Stimulated activated CD8-positive, alpha-beta memory T cell treated with anti-CD3 and anti-CD28 coated beads, Interleukin-2, amount 100 ng/mL, for 1 hour (primary cell): ENCODE data around the gene GLI2.

Experiments used
- DNase-seq, 2 donors: peaks; one replicate each; pipeline ENCODE4 v3.0.0-alpha.2; 2020; ENCODE audit warnings: low read depth in 2 of 2

GLI2 gene

DNA sequence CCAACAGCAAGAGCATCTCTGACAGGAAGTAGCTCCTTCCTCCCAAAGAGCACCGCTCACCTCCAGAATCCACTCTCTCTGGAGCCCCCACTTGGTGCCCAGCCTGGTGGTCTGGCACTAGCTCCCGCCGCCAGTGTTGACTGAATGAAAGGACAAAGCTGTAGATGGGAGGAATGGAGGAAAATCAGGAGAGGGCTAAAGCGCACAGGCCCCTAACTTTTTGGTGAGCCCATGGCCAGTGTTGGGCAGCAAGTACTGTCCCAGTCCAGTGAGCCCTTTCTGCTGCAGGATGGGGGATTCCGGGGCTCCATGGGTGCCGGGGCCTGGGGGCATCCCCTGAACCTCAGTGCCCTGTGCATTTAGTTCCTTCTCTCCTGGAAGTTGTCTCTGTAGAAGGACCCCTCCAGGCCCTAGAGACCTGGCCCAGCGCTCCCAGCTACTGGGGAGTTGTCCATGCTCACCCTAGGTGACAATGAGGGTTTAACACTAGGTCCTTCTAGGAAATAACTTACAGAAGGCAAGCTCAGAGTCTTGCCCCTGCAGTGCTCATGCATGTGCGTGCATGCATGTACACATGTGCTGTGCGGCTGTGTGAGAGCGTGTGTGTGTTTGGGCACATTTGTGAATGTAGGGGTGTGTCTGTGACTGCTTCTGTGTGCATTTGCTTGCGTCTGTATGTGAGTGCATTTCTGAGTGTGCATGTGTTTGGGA is 33.6 kb downstream of the GLI2 start:
- no peak for DNase-seq

DNA sequence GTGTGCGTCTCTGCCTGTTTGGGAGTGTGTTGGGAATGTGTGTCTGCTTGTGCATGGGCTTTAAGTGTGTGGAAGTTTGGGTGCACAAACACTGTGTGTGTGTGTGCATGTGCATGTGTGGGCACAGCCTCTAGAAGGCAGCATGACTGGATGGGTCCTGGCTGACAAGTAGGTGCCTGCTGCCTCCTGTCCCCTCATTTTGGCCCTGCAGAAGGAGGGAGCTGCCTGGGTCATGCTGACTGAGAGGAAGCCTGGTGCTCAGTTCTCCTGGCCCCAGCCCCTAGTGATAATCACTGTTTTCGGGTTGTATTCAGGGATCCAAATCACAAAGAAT is 34.1 kb downstream of the GLI2 start:
- no peak for DNase-seq

DNA sequence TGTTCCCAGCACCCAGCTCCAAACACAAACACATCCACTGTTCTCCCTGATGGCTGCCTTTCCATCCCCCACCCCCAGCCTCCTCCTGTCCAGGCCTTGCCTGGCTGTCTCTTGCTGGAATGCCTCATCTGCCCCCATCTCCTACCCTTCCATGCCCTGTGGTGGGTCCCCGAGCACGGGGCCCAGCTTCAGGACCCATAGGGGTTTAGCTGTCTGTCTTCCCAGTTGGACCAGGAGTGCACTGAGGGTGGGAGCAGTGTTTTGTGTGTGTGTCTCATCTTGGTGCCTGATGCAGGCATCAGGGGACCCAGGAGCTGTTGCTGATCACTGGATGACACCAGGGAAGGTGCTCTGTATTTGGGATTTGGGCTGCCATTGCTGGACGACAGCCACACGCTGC is 34.5 kb downstream of the GLI2 start:
- DNase-seq: no peak

DNA sequence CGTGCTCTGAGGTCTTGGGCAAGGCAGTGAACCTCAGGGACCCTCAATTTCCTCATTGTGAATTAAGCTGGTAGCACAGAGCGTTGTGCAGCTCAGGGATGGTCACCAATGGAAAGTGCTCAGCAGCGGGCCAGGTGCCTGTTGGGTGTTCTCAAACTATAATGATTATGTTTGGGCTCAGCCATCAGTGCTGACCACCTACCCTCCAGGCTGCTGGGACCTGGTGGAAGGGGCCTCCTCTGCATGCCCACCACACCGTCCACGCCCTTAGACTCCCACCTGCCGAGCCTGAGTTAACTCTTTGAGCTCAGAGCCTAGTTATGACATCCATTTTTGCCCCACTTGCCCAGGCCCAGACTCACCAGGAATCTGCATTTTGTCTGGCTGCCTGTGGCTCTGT is 35.0 kb downstream of the GLI2 start:
- DNase-seq: no peak

DNA sequence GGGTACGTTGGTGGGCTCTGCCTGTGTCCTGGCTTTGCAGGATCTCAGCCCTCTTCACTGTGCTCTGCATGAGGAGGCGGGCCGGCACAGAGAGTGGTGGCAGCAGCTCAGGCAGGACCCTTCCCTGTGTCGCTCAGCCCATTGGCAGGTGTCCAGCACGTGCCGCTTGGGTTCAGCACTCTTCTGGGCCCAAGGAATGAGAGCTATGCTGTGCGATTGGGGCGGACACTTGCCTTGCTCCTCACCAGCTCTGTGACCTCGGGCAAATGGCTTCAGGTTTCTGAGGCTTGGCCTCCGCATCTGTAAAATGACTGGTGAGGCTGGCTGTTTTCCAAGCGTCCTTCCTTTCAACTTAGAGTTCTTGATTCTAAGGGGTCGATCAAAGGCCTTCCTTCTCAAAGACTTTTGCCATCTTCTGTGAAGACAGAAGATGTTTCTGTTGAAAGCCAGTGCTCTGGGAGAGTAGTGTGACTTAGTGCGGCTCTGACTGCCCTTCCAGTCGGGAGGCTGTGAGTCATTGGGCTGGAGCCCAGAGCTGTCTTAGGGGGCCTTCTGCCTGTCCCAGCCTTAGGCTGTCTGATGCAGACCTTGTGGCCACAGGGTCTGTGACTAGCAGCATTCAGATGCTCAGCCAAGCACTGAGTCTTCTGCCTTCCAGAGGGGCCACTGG is 35.6 kb downstream of the GLI2 start:
- no peak for DNase-seq

DNA sequence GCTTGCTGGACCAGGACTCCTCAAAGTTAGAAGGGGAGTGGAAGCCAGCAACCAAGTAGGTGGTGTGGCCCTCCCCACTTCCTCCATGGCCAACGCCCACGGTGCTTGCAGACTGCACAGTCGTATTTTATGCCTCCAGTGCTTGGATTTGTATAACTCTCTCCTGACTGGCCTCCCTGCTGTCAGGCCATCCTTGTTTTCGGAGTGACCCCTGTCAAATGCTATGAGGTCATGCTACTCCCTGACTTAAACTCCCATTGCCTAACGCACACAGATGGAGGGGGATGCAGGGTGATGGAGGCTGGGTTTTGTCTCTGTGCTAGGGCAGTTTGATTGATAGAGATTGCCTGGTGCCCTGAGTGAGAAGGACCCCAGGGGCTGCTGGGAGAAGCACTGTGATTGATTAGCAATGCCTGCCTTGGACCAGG is 36.1 kb downstream of the GLI2 start:
- no peak for DNase-seq

DNA sequence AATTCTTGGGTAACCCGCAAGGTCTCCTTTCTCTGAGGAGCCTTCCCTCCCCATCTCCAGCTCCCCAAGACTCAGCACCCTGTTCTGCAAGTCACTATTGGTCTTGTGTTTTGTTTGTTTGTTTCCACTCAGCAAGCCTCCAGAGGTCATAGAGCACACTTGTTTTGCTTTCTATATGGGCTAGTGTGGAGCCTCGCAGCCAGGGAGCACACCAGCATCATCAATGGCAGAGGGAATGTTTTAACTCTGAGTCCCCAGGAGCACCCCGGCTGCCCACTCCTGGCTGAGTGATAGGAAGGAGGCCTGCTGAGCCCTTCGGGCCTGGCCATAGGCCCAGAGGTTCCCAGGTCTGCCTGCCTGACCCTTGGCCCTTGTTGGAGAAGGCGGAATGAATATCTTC is 36.6 kb downstream of the GLI2 start:
- DNase-seq: no peak

DNA sequence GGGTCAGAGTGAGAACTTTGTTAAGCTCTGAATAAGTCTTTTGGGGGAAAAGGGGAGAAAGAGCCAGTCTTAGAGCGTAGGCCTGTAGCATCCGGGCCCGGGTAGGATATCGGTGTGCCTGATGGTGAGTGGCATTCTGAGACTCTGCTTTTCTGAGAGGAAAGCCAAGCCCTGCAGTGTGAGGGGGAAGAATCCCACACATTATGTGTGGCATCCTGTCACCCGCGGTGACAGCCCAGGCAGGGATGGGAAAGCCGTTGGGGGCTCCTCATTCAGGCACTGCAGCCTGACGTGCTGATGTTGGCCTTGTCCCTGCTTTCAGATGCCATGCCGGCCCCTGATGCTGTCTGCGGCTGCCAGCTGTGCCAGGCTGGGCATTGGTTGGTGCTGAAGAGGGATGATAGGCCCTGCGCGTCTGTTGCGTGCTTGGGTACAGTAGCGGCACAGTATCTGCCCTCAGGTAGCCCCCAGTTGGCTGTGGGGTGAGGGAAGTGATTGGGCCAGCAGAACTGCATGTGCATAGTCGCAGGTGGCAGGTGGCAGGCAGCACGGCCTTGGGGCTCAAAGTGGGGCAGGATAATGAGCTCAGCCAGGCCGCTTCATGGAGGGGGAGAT is 37.6 kb downstream of the GLI2 start:
- DNase-seq: no peak

DNA sequence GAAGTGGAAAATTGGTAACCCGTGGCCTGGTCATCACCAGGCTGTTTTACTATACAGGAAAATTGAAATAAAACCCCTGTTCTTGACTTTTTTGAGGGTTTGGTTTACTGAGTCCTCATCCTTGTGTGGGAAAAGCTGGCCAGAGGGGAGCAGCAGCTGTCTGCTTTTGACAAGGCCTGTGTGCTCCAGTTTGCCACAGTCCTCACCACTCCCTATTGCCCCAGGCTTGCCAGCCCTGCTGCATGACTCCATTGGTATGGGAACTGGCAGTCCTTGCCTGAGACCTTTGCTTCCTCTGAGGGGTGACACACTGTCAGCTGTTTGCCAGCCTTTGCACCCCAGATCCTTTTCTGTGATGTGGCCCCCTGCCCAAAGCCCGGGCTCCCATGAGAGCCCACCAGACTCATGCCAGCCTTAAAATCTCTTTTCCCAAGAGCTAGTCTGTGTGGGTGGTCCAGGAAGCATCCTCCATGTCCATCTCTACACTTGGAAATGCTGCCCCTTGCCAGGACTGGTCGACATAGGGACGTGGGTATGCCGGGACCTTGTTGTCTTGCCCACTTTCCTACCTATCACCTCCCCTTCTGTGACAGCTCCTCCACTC is 39.0 kb downstream of the GLI2 start:
- no peak for DNase-seq

DNA sequence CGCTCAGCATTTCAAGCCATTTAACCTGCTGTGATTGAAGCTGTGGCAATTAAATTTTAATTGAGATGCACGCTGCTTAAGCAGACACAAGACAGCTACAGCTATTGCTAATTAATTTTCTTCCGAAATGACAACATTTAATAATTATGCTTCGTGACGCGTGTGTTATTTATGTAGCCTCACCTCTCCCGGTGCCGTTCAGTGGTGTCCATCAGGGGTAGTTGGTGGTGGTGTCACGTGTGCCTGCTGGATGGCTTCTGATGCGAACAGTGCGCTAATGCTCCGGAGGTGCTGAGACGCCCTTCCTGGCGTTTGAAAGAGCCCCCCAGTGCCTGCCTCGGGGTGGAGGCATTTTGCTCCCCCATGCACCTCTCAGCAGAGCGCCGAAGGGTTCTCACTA is 39.5 kb downstream of the GLI2 start:
- no peak for DNase-seq

DNA sequence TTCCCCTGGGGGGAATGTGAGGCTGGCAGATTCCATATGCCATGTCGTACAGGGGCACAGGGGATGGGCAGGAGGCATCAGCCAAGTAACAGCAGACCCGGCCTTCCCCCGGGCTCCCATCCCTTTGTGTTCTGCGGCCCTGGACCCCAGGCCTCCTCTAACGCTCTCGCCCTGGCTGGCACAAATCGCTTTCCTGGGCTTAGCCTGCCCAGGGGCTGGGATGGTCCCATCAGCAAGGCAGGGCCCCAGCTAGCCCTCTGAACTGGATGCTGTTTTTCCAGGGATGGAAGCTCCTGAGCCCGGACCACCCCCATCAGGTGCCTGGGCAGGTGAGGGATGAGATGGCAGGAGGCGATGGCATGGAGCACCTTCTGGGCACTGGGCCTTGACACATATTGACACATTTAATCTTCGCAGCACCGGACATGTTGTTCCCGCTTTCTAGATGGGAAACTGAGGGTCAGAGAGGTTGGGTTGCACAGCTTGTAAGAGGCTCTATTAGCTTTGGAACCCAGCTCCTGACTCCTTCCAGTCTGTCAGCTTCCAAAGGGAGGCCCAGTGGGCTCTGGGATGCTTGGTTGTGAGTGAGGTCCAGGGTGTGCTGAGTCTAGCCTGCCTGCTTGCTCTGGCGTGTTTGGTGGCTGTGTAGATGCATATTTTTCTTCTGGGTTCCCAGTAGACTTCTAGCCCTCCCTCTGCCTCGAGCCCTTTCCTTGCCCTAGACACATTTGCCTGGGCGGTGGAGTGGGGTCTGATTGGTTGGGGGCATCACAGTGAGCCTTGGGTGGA is 40.3 kb downstream of the GLI2 start:
- DNase-seq: no peak

DNA sequence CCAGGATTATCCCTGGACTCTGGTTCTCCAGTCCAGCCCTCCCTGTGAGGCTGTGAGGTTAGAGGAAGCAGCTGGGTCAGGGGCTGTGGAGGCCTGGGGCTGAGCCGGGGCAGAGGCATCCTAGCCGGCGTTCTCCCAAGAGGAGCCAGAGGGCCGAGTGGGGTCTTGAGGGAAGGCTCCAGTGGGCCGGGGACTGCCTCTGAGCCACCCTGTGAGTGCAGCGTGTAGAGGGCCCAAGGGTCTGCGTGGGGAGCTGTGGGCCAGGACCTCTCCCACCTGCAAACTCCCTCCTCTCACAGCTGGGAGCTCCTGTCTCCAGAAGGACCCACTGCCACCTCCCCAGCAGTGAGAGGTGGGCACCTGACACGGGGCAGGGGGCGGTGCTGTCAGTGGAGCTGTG is 41.0 kb downstream of the GLI2 start:
- DNase-seq: no peak

DNA sequence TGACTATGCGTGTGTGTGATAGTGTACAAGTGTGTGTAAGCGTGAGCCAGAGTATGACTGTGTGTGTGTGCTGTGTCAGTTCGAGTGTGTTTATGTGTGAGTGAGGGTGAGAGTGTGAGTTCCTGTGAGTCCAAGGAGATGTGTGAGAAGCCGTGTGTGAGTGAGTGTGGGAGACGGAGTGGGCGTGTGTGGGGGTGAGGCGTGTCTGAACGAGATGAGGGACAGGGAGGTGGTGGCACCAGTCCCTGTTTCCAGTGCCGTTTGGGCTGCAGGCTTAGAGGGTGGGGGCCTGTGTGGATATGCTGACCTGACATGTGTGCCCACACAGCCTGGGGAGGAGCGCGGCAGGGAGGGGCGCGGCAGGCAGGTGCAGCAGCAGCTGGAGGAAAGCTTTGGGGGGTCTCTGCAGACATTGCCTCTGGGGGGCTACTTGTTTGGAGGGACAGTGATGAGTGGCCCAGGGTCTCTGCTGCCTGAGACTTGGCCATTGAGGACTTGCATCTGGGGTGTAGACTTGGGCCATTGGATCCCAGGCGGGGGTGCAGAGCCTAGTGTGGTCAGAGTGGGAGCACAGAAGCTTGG is 41.6 kb downstream of the GLI2 start:
- DNase-seq: no peak

DNA sequence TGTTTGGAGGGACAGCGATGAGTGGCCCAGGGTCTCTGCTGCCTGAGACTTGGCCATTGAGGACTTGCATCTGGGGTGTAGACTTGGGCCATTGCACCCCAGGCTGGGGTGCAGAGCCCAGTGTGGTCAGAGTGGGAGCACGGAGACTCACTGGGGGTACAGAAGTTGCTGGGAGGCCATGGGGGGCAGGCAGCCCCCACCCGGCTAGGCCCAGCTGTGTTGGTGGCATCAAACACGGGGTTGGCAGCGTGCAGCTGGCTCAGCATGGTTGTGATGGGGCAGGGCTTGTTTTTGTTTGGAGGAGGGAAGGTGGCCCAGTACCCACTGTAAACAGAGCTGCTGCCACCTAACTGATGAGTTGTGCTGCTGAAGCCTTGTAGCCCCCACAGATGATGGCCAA is 42.1 kb downstream of the GLI2 start:
- no peak for DNase-seq

DNA sequence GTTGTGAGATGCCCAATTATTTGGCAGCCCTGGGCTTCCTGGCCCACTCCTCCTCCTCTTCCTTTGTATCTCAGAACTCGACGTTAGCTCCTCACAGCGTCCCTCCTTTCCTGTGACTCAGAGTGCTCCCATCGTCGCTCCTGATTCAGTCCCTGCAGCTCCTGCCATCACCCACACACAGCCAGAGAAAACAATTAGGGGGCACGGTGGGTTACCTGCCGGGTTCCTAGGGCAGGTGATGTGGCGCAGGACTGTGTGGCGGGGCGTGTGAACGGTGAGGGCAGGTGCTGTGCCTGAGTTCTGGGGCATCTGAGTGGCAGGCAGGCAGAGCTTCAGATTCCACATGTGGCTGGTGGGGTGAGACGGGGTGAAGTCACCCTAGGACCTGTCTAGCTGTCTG is 42.6 kb downstream of the GLI2 start:
- DNase-seq: no peak

DNA sequence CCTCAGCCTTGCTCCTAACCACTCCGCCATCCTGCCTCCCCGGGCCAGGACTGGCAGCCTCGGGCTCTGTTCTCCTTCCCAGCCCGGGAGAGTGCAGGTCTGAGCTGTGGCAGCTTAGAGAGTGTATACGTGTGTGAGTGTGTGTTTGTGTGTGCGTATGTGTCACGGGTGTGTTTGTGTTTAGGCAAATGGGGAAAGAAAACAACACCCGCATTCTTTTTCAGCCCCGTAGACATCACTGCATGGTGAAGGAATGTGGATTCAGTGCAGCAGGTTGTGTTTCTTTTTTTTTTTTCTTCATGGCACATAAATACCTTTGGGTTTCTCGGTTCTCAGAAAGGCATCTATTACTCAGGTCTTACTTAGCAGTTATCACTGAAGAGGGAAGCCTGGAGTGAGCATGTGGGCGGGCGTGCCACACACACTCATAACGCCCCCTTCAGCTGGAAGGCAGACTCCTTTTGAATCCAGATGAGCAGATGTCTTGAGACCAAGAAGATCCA is 44.2 kb downstream of the GLI2 start:
- DNase-seq: no peak

DNA sequence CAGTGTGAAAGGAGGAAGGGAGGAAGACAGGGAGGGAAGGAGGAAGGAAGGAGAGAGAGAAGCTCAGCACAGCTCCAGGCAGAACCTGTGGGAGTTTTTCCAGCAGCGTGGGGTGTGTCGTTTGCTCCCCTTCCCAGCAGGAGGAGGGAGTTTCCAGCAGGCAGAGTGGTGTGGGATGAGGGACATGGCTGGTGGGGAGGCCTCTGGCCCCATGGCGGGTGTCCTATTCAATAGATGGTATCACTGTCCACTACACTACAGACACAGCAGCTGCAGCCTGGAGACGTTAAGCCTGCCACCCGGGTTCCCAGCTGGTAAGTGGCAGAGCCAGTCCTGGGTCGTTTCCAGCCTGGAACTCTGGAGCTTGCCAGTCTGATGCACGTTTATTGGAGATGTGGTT is 44.7 kb downstream of the GLI2 start:
- no peak for DNase-seq

DNA sequence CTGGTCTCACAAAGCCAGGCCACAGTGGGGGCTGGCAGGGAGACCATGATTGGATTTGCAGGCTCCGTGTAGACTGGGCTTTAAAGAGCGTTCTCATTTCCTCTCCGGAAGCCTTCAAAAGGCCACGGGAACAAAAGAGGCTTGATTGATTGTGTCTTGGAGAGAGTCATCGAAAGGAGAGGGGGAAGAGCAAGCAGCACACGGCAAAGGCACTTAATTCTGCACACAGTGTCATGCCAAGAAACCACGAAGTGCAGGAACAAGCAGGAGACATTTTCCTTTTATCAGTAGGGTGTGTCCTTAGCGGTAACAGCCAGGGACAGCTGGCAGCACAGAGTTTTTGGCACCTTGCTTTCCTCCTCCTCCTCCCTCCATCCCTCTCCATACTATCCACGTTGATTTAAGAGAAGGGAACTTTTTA is 47.7 kb downstream of the GLI2 start:
- DNase-seq: no peak

DNA sequence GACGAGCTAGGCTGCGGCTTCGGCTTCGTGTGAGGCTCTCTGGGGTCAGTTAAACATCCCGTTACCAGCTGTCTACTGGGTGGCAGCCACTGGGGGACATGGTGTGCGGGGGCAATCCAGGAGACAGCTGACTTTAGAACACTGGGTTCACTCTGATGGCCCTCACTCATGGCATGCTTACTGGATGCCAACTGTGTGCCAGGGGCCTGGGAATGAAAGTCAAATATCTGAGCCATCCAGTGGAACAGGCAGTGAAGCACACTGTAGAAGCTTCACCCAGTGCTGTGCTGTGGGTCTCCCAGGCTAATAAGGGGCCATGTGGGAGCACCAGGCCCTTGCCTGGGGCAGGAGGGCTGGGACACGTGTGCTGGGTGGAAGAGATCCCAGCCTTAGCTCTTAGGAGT is 48.3 kb downstream of the GLI2 start:
- DNase-seq: no peak
